H1 (cell line): Measurements from ENCODE around the gene QSER1. TPM values are rescaled to one million over a fixed set of nuclear protein-coding genes. Genes with fewer than 3 reads are reported as not detected.

Experiments used
- CTCF ChIA-PET: fragments of 300-600 bp; sonication (Branson Sonifier 250); formaldehyde crosslinking; loops from one replicate; lab custom pipeline; 2021; ENCODE audit not compliant: partially characterized antibody; lab: Charles Lee
- POLR2A ChIA-PET: fragments of 300-600 bp; sonication (Branson Sonifier 250); formaldehyde crosslinking; loops from one replicate; lab custom pipeline; 2021; ENCODE audit warnings: inconsistent platforms; ENCODE audit not compliant: partially characterized antibody; lab: Charles Lee
- DNase-seq, 2 experiments: peaks; one replicate each; pipeline versions ENCODE4 v3.0.0 to v3.0.0-alpha.2; 2010 to 2022; ENCODE audit warnings: low spot score in 2 of 2, low read depth in 1 of 2, mixed read lengths in 1 of 2
- FAIRE-seq: peaks from 2 replicates; lab custom pipeline; 2011; peaks lifted over from hg19 to GRCh38; lab: Jason Lieb, UNC
- H2AFZ ChIP-seq: 2 replicates; pipeline ENCODE4 v1.8.1; 2012; ENCODE audit warnings: low read length, inconsistent platforms
- H2AK5ac ChIP-seq: 2 replicates; pipeline ENCODE4 v1.6.1; 2013; ENCODE audit warnings: low read depth, low read length
- H2BK120ac ChIP-seq: replicated peaks from 2 replicates; pipeline ENCODE3; 2013; ENCODE audit warnings: low read depth, low read length, inconsistent platforms
- H2BK12ac ChIP-seq: 2 replicates; pipeline ENCODE4 v1.6.1; 2013; ENCODE audit warnings: low read depth, low read length
- H2BK15ac ChIP-seq: 2 replicates; pipeline ENCODE4 v1.6.1; 2013; ENCODE audit warnings: low read length
- H2BK20ac ChIP-seq: 2 replicates; pipeline ENCODE4 v1.6.1; 2013; ENCODE audit warnings: low read length
- H2BK5ac ChIP-seq: 2 replicates; pipeline ENCODE4 v1.6.1; 2013; ENCODE audit warnings: low read depth, low read length
- H3K14ac ChIP-seq: 2 replicates; pipeline ENCODE4 v1.6.1; 2013; ENCODE audit warnings: inconsistent platforms; ENCODE audit not compliant: insufficient read length
- H3K18ac ChIP-seq: 2 replicates; pipeline ENCODE4 v1.6.1; 2013; ENCODE audit warnings: low read length; ENCODE audit errors: extremely low read depth
- H3K23ac ChIP-seq: 2 replicates; pipeline ENCODE4 v1.6.1; 2013; ENCODE audit warnings: inconsistent platforms; ENCODE audit not compliant: insufficient read length
- H3K23me2 ChIP-seq: 2 replicates; pipeline ENCODE4 v1.6.1; 2013; ENCODE audit warnings: low read depth, low read length
- H3K27ac ChIP-seq: 2 replicates; pipeline ENCODE4 v1.6.1; 2011; ENCODE audit warnings: low read depth, low read length, inconsistent platforms
- H3K27me3 ChIP-seq, 4 experiments: replicated peaks in 1 of 4; 1 replicate in 1 of 4; 2 replicates in 3 of 4; pipeline versions ENCODE4 v1.6.1 to v1.8.1; 2011 to 2013; ENCODE audit warnings: low read length in 3 of 4, mild to moderate bottlenecking in 3 of 4, inconsistent platforms in 2 of 4, mixed read lengths in 2 of 4, moderate library complexity in 1 of 4; ENCODE audit not compliant: control insufficient read depth in 3 of 4, insufficient read depth in 3 of 4; ENCODE audit errors: extremely low read depth in 1 of 4
- H3K36me3 ChIP-seq, 4 experiments: 2 replicates each; pipeline versions ENCODE4 v1.6.1 to v1.8.1; 2011 to 2013; ENCODE audit warnings: mild to moderate bottlenecking in 4 of 4, low read length in 3 of 4, moderate library complexity in 2 of 4, control low read depth in 1 of 4, inconsistent platforms in 1 of 4; ENCODE audit not compliant: insufficient read depth in 4 of 4, control insufficient read depth in 2 of 4
- H3K4ac ChIP-seq: replicated peaks from 2 replicates; pipeline ENCODE3; 2013; ENCODE audit warnings: low read length, low read depth, mixed read lengths, inconsistent platforms; ENCODE audit not compliant: insufficient read length
- H3K4me1 ChIP-seq, 4 experiments: replicated peaks in 1 of 4; 1 replicate in 1 of 4; 2 replicates in 3 of 4; pipeline versions ENCODE4 v1.6.1 to v1.8.1; 2011 to 2013; ENCODE audit warnings: low read length in 3 of 4, inconsistent platforms in 2 of 4, mixed read lengths in 1 of 4; ENCODE audit not compliant: insufficient read depth in 4 of 4, control insufficient read depth in 3 of 4
- H3K4me2 ChIP-seq, 2 experiments: 2 replicates each; pipeline versions ENCODE4 v1.6.1 to v1.8.1; 2011 to 2013; ENCODE audit warnings: low read depth in 2 of 2, low read length in 2 of 2, control low read depth in 1 of 2, inconsistent platforms in 1 of 2, mild to moderate bottlenecking in 1 of 2; ENCODE audit not compliant: insufficient read depth in 1 of 2
- H3K4me3 ChIP-seq, 4 experiments: fragments of 200-600, 300-600 bp in 1 of 4; sonication (generic), shearing (Covaris generic), sonication (Bioruptor Twin) in 1 of 4; 2 replicates each; pipeline versions ENCODE4 v1.5.1 to v1.8.1; 2011 to 2016; ENCODE audit warnings: low read length in 4 of 4, low read depth in 3 of 4, control low read depth in 2 of 4, inconsistent platforms in 2 of 4, mild to moderate bottlenecking in 2 of 4, mixed read lengths in 1 of 4, moderate library complexity in 1 of 4; ENCODE audit not compliant: insufficient read depth in 2 of 4; ENCODE audit errors: extremely low read depth in 1 of 4
- H3K56ac ChIP-seq: replicated peaks from 2 replicates; pipeline ENCODE3; 2013; ENCODE audit warnings: low read depth, mild to moderate bottlenecking, mixed read lengths, low read length, inconsistent platforms; ENCODE audit not compliant: insufficient read length
- H3K79me1 ChIP-seq: 2 replicates; pipeline ENCODE4 v1.6.1; 2013; ENCODE audit warnings: low read depth, low read length, control low read depth
- H3K79me2 ChIP-seq, 2 experiments: 2 replicates each; pipeline versions ENCODE4 v1.6.1 to v1.8.1; 2012 to 2013; ENCODE audit warnings: low read length in 2 of 2, mild to moderate bottlenecking in 2 of 2, inconsistent platforms in 1 of 2; ENCODE audit not compliant: insufficient read depth in 2 of 2, control insufficient read depth in 1 of 2
- H3K9ac ChIP-seq, 4 experiments: replicated peaks in 1 of 4; 1 replicate in 1 of 4; 2 replicates in 3 of 4; pipeline versions ENCODE4 v1.6.1 to v1.8.1; 2011 to 2013; ENCODE audit warnings: low read depth in 3 of 4, low read length in 3 of 4, control low read depth in 2 of 4, mild to moderate bottlenecking in 2 of 4, moderate library complexity in 2 of 4, inconsistent platforms in 1 of 4; ENCODE audit errors: extremely low read depth in 1 of 4
- H3K9me3 ChIP-seq, 2 experiments: 2 replicates each; pipeline versions ENCODE4 v1.6.1 to v1.8.1; 2012 to 2013; ENCODE audit warnings: mild to moderate bottlenecking in 2 of 2, moderate library complexity in 2 of 2, control low read depth in 1 of 2, inconsistent platforms in 1 of 2, low read depth in 1 of 2, low read length in 1 of 2, mixed read lengths in 1 of 2; ENCODE audit not compliant: insufficient read depth in 2 of 2
- H4K20me1 ChIP-seq, 2 experiments: replicated peaks in 1 of 2; 2 replicates each; pipeline versions ENCODE3 to v1.8.1; 2011 to 2013; ENCODE audit warnings: inconsistent platforms in 2 of 2, low read length in 2 of 2, mild to moderate bottlenecking in 1 of 2; ENCODE audit not compliant: insufficient read depth in 2 of 2, control insufficient read depth in 1 of 2
- H4K5ac ChIP-seq: 2 replicates; pipeline ENCODE4 v1.6.1; 2013; ENCODE audit warnings: low read length, low read depth, mixed read lengths, inconsistent platforms; ENCODE audit not compliant: insufficient read length
- H4K8ac ChIP-seq: 2 replicates; pipeline ENCODE4 v1.8.0; 2013; ENCODE audit warnings: mild to moderate bottlenecking, moderate library complexity, low read length, inconsistent platforms; ENCODE audit not compliant: insufficient read depth; ENCODE audit errors: extremely low read depth
- H4K91ac ChIP-seq: replicated peaks from 2 replicates; pipeline ENCODE3; 2013; ENCODE audit warnings: low read length, mixed read lengths, inconsistent platforms; ENCODE audit not compliant: insufficient read length
- CBX5 ChIP-seq: fragments of 300-800, 300-1000 bp; sonication (generic); IDR thresholded peaks from 2 replicates; pipeline ENCODE4 v1.7.1; 2016; ENCODE audit warnings: antibody characterized with exemption, low read length, low read depth
- POLR2AphosphoS5 ChIP-seq: IDR thresholded peaks from 2 replicates; pipeline ENCODE4 v1.6.1; 2011; ENCODE audit warnings: low read depth, low read length
- POU5F1 ChIP-seq: IDR thresholded peaks from 2 replicates; pipeline ENCODE4 v1.6.1; 2011; ENCODE audit warnings: low read depth, mild to moderate bottlenecking, low read length, moderate library complexity
- RAD21 ChIP-seq, 2 experiments: IDR thresholded peaks in 1 of 2; conservative IDR thresholded peaks in 1 of 2; 2 replicates each; pipeline ENCODE4 v1.6.1; 2011; ENCODE audit warnings: low read depth in 2 of 2, low read length in 2 of 2, improper control_type of control experiment in 1 of 2, inconsistent platforms in 1 of 2, mild to moderate bottlenecking in 1 of 2, moderate library complexity in 1 of 2
- SP4 ChIP-seq: IDR thresholded peaks from 2 replicates; pipeline ENCODE4 v1.6.1; 2012; ENCODE audit warnings: low read length, inconsistent platforms
- SRF ChIP-seq: IDR thresholded peaks from 2 replicates; pipeline ENCODE4 v1.6.1; 2011; ENCODE audit warnings: mild to moderate bottlenecking, low read depth, low read length, moderate library complexity
- WGBS, 2 experiments: shearing (Covaris generic) in 1 of 2; methylation state at CpG; one replicate each; pipeline versions ENCODE4 v1.1.6 to v1.1.7; 2013 to 2015; ENCODE audit warnings: low lambda C conversion rate in 2 of 2, mixed read lengths in 2 of 2, inconsistent platforms in 1 of 2, low coverage in 1 of 2, missing lambda C conversion rate in 1 of 2; ENCODE audit not compliant: insufficient replicate concordance in 2 of 2, insufficient coverage in 1 of 2, insufficient read length in 1 of 2; ENCODE audit errors: extremely low coverage in 1 of 2, missing lambda C conversion rate in 1 of 2; 5-methylcytosine and 5-hydroxymethylcytosine counted together
- polyA plus RNA-seq, 7 experiments: library from polyadenylated mRNA; depleted of rRNA in 3 of 7; stranded (reverse) in 5 of 7; unstranded in 2 of 7; fragments of >200 nt in 5 of 7; fragments of 200-250 nt in 2 of 7; gene quantifications; 1 replicate in 5 of 7; 2 replicates in 1 of 7; 4 replicates in 1 of 7; pipeline versions ENCODE4 v1.2.1 to v1.2.3, GENCODE V29; 2011 to 2013; ENCODE audit warnings: missing spikeins in 2 of 7, mixed read lengths in 2 of 7
- total RNA-seq: library from RNA; stranded (reverse); fragmentation: NEBNext Ultra II Directional; extraction: Animal tissue kit (Norgen Biotek cat#: 25700); gene quantifications from 2 replicates; pipeline ENCODE4 v1.2.1, GENCODE V29; 2021
- TF ChIP-seq, protein P1 (sequence below), 3 experiments: IDR thresholded peaks; 1 replicate in 2 of 3; 2 replicates in 1 of 3; pipeline versions ENCODE4 v1.5.1 to v1.6.1; 2011; ENCODE audit warnings: low read length in 3 of 3, mild to moderate bottlenecking in 3 of 3, inconsistent platforms in 2 of 3, low read depth in 1 of 3, moderate library complexity in 1 of 3; ENCODE audit not compliant: insufficient read depth in 1 of 3; ENCODE audit errors: control extremely low read depth in 1 of 3

Gene QSER1
- total and polyA plus RNA-seq, 2 of the 8 experiments (the other 6 are each of a cell fraction or from before 2014, with no cell fraction given), result 29.3 to 117 TPM

DNA sequence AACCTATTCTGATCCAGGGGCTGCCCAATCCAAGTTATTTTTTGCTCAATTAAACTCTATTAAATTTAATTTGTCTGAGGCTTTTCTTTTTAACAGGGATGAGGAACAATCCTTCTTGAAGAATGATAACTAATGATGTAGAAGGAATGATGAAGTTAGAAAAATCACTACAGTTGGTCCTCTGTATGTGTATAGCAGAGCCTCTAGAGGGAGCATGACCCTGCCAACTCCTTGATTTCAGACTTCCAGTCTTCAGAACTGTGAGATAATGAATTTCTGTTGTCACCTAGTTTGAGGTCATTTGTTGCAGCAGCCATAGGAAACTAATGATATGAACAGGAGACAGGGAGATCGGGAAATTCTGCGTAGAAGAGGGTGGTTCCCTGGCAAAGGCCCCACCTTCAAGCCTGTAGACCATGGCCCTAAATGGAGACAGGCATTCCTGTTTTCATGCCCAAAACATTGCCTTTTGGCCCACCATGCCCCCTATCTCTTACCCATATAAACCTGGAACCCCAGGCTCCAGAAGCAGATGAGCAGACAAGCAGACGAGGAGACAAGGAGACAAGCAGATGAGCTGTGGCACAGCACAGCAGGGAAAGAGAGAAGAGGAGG lies 7.7 kb upstream of the QSER1 start:
- H3K27me3 ChIP-seq, result no peaks in the 10 kb centered on the region
- no peak overlapping the region for H3K18ac ChIP-seq
- H3K14ac ChIP-seq, result no peak overlapping the region
- H2AFZ ChIP-seq, result no peak overlapping the region
- no peak overlapping the region for H4K5ac ChIP-seq
- H2BK15ac ChIP-seq, result peak overlapping the region; percentile 77; the same call in 1 of the 2 replicates
- no peak for DNase-seq
- H4K8ac ChIP-seq, result no peak overlapping the region
- peak overlapping the region; percentile 3; the same call in 1 of the 2 replicates for H2BK12ac ChIP-seq
- H3K4me1 ChIP-seq, result peaks cover 0 to 8% (median 4%) of the 10 kb centered on the region in 4 experiments; a peak in 6 of 7 replicates
- H2BK120ac ChIP-seq, result no peak overlapping the region
- H4K91ac ChIP-seq, result no peak overlapping the region
- H3K23ac ChIP-seq, result no peak overlapping the region
- ChIA-PET POLR2A (interaction anchor here (1.4 to 2.2 kb wide), 3 partner anchors 8 to 20 kb away, joined by 3 to 8 read pairs (median 3); partner anchors contain the start of gene QSER1), CTCF (interaction anchor here (0.6 to 5.9 kb wide), 13 partner anchors 8 to 100 kb away, joined by 3 to 55 read pairs (median 6); partner anchors contain the start of gene CCDC73)
- H3K9ac ChIP-seq, result no peak overlapping the region
- H3K4ac ChIP-seq, result no peak overlapping the region
- H3K56ac ChIP-seq, result no peak overlapping the region
- FAIRE-seq, result peak; percentile 13
- no peaks in the 10 kb centered on the region for H3K79me2 ChIP-seq
- no peak overlapping the region for H3K4me3 ChIP-seq
- peak overlapping the region; percentile 16; the same call in 1 of the 2 replicates for H2BK20ac ChIP-seq
- no peak overlapping the region for H3K4me2 ChIP-seq
- no peaks in the 10 kb centered on the region for H4K20me1 ChIP-seq
- WGBS, 2 experiments, result 66% methylated on average over 3 of the region's 3 CpGs; no CpG with 5 or more reads in 1 of the 2 experiments
- H2BK5ac ChIP-seq, result no peak overlapping the region
- peaks cover 9 to 14% of the 10 kb centered on the region in 2 experiments for H3K9me3 ChIP-seq
- no peak overlapping the region for H3K27ac ChIP-seq
- peaks cover 0 to 4% (median 0%) of the 10 kb centered on the region in 4 experiments; a peak in 1 of 8 replicates for H3K36me3 ChIP-seq
- TF ChIP-seq POU5F1 (no peak), SRF (no peak), SP4 (no peak), CBX5 (no peak), RAD21 (IDR thresholded peaks at IDR 0.05 in 1 of 2, conservative IDR thresholded peaks at IDR 0.05 in 1 of 2; ENCODE audit: low read depth in 2 of 2, low read length in 2 of 2) (peak; percentile 53), POLR2AphosphoS5 (no peak)
- TF ChIP-seq, protein P1, sequence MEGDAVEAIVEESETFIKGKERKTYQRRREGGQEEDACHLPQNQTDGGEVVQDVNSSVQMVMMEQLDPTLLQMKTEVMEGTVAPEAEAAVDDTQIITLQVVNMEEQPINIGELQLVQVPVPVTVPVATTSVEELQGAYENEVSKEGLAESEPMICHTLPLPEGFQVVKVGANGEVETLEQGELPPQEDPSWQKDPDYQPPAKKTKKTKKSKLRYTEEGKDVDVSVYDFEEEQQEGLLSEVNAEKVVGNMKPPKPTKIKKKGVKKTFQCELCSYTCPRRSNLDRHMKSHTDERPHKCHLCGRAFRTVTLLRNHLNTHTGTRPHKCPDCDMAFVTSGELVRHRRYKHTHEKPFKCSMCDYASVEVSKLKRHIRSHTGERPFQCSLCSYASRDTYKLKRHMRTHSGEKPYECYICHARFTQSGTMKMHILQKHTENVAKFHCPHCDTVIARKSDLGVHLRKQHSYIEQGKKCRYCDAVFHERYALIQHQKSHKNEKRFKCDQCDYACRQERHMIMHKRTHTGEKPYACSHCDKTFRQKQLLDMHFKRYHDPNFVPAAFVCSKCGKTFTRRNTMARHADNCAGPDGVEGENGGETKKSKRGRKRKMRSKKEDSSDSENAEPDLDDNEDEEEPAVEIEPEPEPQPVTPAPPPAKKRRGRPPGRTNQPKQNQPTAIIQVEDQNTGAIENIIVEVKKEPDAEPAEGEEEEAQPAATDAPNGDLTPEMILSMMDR (IDR thresholded peaks at IDR 0.05; ENCODE audit: control extremely low read depth in 1 of 3, insufficient read depth in 1 of 3, low read depth in 1 of 3, low read length in 3 of 3), result peak in 2 of 3 experiments; percentile 52 to 70; a peak in 3 of 4 replicates
- H3K79me1 ChIP-seq, result no peaks in the 10 kb centered on the region
- H2AK5ac ChIP-seq, result no peak overlapping the region
- no peaks in the 10 kb centered on the region for H3K23me2 ChIP-seq
